Testis (tissue), 3 donors: Measurements from ENCODE around the gene FAM222B. TPM values are rescaled to one million over a fixed set of nuclear protein-coding genes. Genes with fewer than 3 reads are reported as not detected.
"Not testable (repeated sequence)": the region's sequence is repeated elsewhere in the genome, so short reads cannot be mapped to it uniquely, and the experiment has no call there.

Experiments
- DNase-seq: peaks from one replicate; pipeline ENCODE4 v3.0.0-alpha.2; 2019
- H3K27ac ChIP-seq, 2 donors: fragments of 200-600 bp; sonication (generic); one replicate each; pipeline ENCODE4 v1.5.1; 2019
- H3K27me3 ChIP-seq: fragments of 200-600 bp; sonication (generic); one replicate; pipeline ENCODE4 v1.5.1; 2019
- H3K36me3 ChIP-seq: fragments of 200-600 bp; sonication (generic); one replicate; pipeline ENCODE4 v1.5.1; 2017; ENCODE audit warnings: low read depth; ENCODE audit errors: missing control alignments
- H3K4me1 ChIP-seq: fragments of 200-600 bp; sonication (generic); one replicate; pipeline ENCODE4 v1.5.1; 2019
- H3K4me3 ChIP-seq, 2 donors: fragments of 200-600 bp; sonication (generic); one replicate each; pipeline ENCODE4 v1.5.1; 2017 to 2019
- H3K9me3 ChIP-seq: fragments of 200-600 bp; sonication (generic); one replicate; pipeline ENCODE4 v1.5.1; 2017
- CTCF ChIP-seq, 3 experiments: fragments of 450-650 bp in 2 of 3; fragments of 200-600 bp in 1 of 3; sonication (generic) in 1 of 3; IDR thresholded peaks; one replicate each; pipeline ENCODE4 v1.5.1; 2016 to 2019; ENCODE audit warnings: antibody characterized with exemption in 3 of 3, mild to moderate bottlenecking in 2 of 3, moderate library complexity in 1 of 3
- POLR2A ChIP-seq: fragments of 450-650 bp; IDR thresholded peaks from one replicate; pipeline ENCODE4 v1.6.1; 2017; ENCODE audit warnings: antibody characterized with exemption, mild to moderate bottlenecking, moderate library complexity
- WGBS, 2 donors: methylation state at CpG; one replicate each; pipeline ENCODE4 v1.1.5; 2018; 5-methylcytosine and 5-hydroxymethylcytosine counted together
- intact Hi-C: fragments of 100-400 bp; cut with DNase I; formaldehyde crosslinking; loops from one replicate; pipeline ENCODE4 v1.15.1; 2023; ENCODE audit warnings: low total_unique reads
- polyA plus RNA-seq: library from polyadenylated mRNA; stranded (reverse); fragments of 350-450 nt; fragmentation: Illumina TruSeq; extraction: RNeasy Lipid Tissue Mini Kit (QIAGEN cat#74804); gene quantifications from one replicate; pipeline ENCODE4 v1.2.3, GENCODE V29; 2014; ENCODE audit warnings: low read depth, low replicate concordance; ENCODE audit not compliant: insufficient read depth
- total RNA-seq, 2 donors: library from RNA; depleted of rRNA; stranded (reverse); fragments of >200 nt; gene quantifications; one replicate each; pipeline ENCODE4 v1.2.3, GENCODE V29; 2016

The FAM222B gene
- total and polyA plus RNA-seq, 3 donors from 2014 or later, result 69.6 to 84.5 (median 74.5) TPM

GRCh38 chr17:28723159-28723835 is 119.3 kb downstream of the FAM222B start:
- TF ChIP-seq POLR2A (no peak), CTCF (IDR thresholded peaks at IDR 0.05) (no peak)
- no peaks in the 10 kb centered on the region for H3K9me3 ChIP-seq
- WGBS, 2 donors, result 65 to 78% methylated on average over 6 of the region's 6 CpGs
- H3K36me3 ChIP-seq, result no peaks in the 10 kb centered on the region
- H3K4me1 ChIP-seq, result peaks cover 39% of the 10 kb centered on the region
- H3K27me3 ChIP-seq, result no peaks in the 10 kb centered on the region
- DNase-seq, result no peak
- intact Hi-C loops, result no loop called here
- no peak overlapping the region for H3K4me3 ChIP-seq
- no peak overlapping the region for H3K27ac ChIP-seq

GRCh38 chr17:28722417-28723158 is 120.0 kb downstream of the FAM222B start:
- H3K4me3 ChIP-seq, result no peak overlapping the region
- TF ChIP-seq CTCF (IDR thresholded peaks at IDR 0.05), result no peak
- TF ChIP-seq POLR2A, result no peak
- no peaks in the 10 kb centered on the region for H3K27me3 ChIP-seq
- 62 to 69% methylated on average over 7 of the region's 7 CpGs for WGBS, 2 donors
- no peaks in the 10 kb centered on the region for H3K36me3 ChIP-seq
- intact Hi-C loops, result no loop called here
- H3K4me1 ChIP-seq, result peaks cover 45% of the 10 kb centered on the region
- H3K27ac ChIP-seq, result no peak overlapping the region
- DNase-seq, result no peak
- no peaks in the 10 kb centered on the region for H3K9me3 ChIP-seq

GRCh38 chr17:28720997-28721329 is 121.6 kb downstream of the FAM222B start:
- Histone ChIP-seq H3K27ac (peak overlapping the region in 1 of 2 donors; percentile 89), H3K4me1 (peaks cover 50% of the 10 kb centered on the region), H3K4me3 (peak overlapping the region; percentile 71 to 84)
- intact Hi-C loops, DNase-seq, H3K36me3 ChIP-seq, H3K9me3 ChIP-seq, H3K27me3 ChIP-seq: not testable (repeated sequence)
- WGBS, 2 donors, result 29 to 31% methylated on average over 17 to 19 of the region's 19 CpGs

- H3K4me1 ChIP-seq, result peaks cover 49% of the 10 kb centered on the region
- WGBS, 2 donors, result 2% methylated on average over 27 to 30 of the region's 30 CpGs
- no peak for DNase-seq
- no peaks in the 10 kb centered on the region for H3K9me3 ChIP-seq
- no peaks in the 10 kb centered on the region for H3K27me3 ChIP-seq
- H3K4me3 ChIP-seq, result peak overlapping the region; percentile 71 to 84
- TF ChIP-seq CTCF (IDR thresholded peaks at IDR 0.05), result no peak
- TF ChIP-seq POLR2A, result no peak
- peak overlapping the region; percentile 66 to 89 for H3K27ac ChIP-seq
- intact Hi-C loops, result no loop called here
- no peaks in the 10 kb centered on the region for H3K36me3 ChIP-seq
Observed at GRCh38 chr17:28720247-28720996, 122.2 kb downstream of the FAM222B start.

- H3K27ac ChIP-seq, result peak overlapping the region; percentile 71 to 89
- no peaks in the 10 kb centered on the region for H3K9me3 ChIP-seq
- H3K4me1 ChIP-seq, result peaks cover 45% of the 10 kb centered on the region
- peak overlapping the region; percentile 71 to 84 for H3K4me3 ChIP-seq
- DNase-seq, result no peak
- no peaks in the 10 kb centered on the region for H3K27me3 ChIP-seq
- H3K36me3 ChIP-seq, result no peaks in the 10 kb centered on the region
- no peak for TF ChIP-seq CTCF (IDR thresholded peaks at IDR 0.05)
- TF ChIP-seq POLR2A, result no peak
- intact Hi-C loops, result no loop called here
- whole genome bisulfite sequencing, 2 donors, result 24 to 28% methylated on average over 18 of the region's 18 CpGs
Observed at GRCh38 chr17:28719021-28719433, 123.6 kb downstream of the FAM222B start.
